ENCODE data around the gene CHURC1. TPM values are rescaled to one million over a fixed set of nuclear protein-coding genes. Genes with fewer than 3 reads are reported as not detected.

Gene CHURC1
- total RNA-seq, 1 experiment from 2014 or later, result 61.9 TPM

GRCh38 chr14:64940336-64940910 lies 26.2 kb downstream of the CHURC1 start:
- Histone ChIP-seq H3K36me3 (ENCODE audit: insufficient read depth, low read length, poor library complexity, severe bottlenecking) (no peaks in the 10 kb centered on the region), H3K4me1 (ENCODE audit: insufficient read depth, low read length, poor library complexity, severe bottlenecking) (peaks cover 11% of the 10 kb centered on the region), H3K9me3 (ENCODE audit: low read depth, low read length, poor library complexity, severe bottlenecking) (no peaks in the 10 kb centered on the region), H3K27me3 (replicated peaks; ENCODE audit: insufficient read depth, low read depth, low read length, poor library complexity) (no peaks in the 10 kb centered on the region), H3K4me3 (ENCODE audit: low read depth, low read length, poor library complexity, severe bottlenecking) (no peak overlapping the region), H3K27ac (ENCODE audit: low read depth, low read length, poor library complexity, severe bottlenecking) (no peak overlapping the region)
- POLR2A ChIA-PET (ENCODE audit: low non-redundant PET), result no interaction called here
- intact Hi-C loops (cut with micrococcal nuclease; ENCODE audit: unreplicated experiment), result no loop called here
- BruUV-seq (replicated peaks), result no TSS peak
- no peak for TF ChIP-seq EZH2 (IDR thresholded peaks at IDR 0.05; ENCODE audit: borderline replicate concordance, low read depth, low read length, poor library complexity, severe bottlenecking)
- no peak for TF ChIP-seq CTCF (conservative IDR thresholded peaks at IDR 0.05; ENCODE audit: low read depth, low read length)
- DNase-seq (ENCODE audit: low spot score), result peak; percentile 26
- CTCF ChIA-PET, result no interaction called here

- CTCF ChIA-PET, result no interaction called here
- POLR2A ChIA-PET (ENCODE audit: low non-redundant PET), result no interaction called here
These were observed 28.4 kb downstream of the CHURC1 start, which contains the start of gene GPX2 for GRCh38 chr14:64942531-64943111. Gene GPX2 (minus strand): TSS chr14:64942745. CDS start chr14:64942726, 19 bp downstream.

GRCh38 chr14:64943556-64943955 lies 29.3 kb downstream of the CHURC1 start:
- no peaks in the 10 kb centered on the region for H3K27me3 ChIP-seq (replicated peaks; ENCODE audit: insufficient read depth, low read depth, low read length, poor library complexity)
- no peak overlapping the region for H3K4me3 ChIP-seq (ENCODE audit: low read depth, low read length, poor library complexity, severe bottlenecking)
- ChIA-PET POLR2A (ENCODE audit: low non-redundant PET) (no interaction called here), CTCF (no interaction called here)
- no TSS peak for BruUV-seq (replicated peaks)
- H3K27ac ChIP-seq (ENCODE audit: low read depth, low read length, poor library complexity, severe bottlenecking), result no peak overlapping the region
- peaks cover 3% of the 10 kb centered on the region for H3K36me3 ChIP-seq (ENCODE audit: insufficient read depth, low read length, poor library complexity, severe bottlenecking)
- H3K9me3 ChIP-seq (ENCODE audit: low read depth, low read length, poor library complexity, severe bottlenecking), result no peaks in the 10 kb centered on the region
- TF ChIP-seq EZH2 (IDR thresholded peaks at IDR 0.05; ENCODE audit: borderline replicate concordance, low read depth, low read length, poor library complexity, severe bottlenecking), result no peak
- no peak for TF ChIP-seq CTCF (conservative IDR thresholded peaks at IDR 0.05; ENCODE audit: low read depth, low read length)
- intact Hi-C loops (cut with micrococcal nuclease; ENCODE audit: unreplicated experiment), result no loop called here
- peaks cover 8% of the 10 kb centered on the region for H3K4me1 ChIP-seq (ENCODE audit: insufficient read depth, low read length, poor library complexity, severe bottlenecking)
- DNase-seq (ENCODE audit: low spot score), result no peak

More at GRCh38 chr14:64942531-64943111, 28.4 kb downstream of the CHURC1 start, which contains the start of gene GPX2:
- Histone ChIP-seq H3K27me3 (replicated peaks; ENCODE audit: insufficient read depth, low read depth, low read length, poor library complexity) (no peaks in the 10 kb centered on the region), H3K36me3 (ENCODE audit: insufficient read depth, low read length, poor library complexity, severe bottlenecking) (peaks cover 3% of the 10 kb centered on the region), H3K9me3 (ENCODE audit: low read depth, low read length, poor library complexity, severe bottlenecking) (no peaks in the 10 kb centered on the region), H3K27ac (ENCODE audit: low read depth, low read length, poor library complexity, severe bottlenecking) (no peak within 1 kb of the TSS), H3K4me3 (ENCODE audit: low read depth, low read length, poor library complexity, severe bottlenecking) (no peak within 1 kb of the TSS), H3K4me1 (ENCODE audit: insufficient read depth, low read length, poor library complexity, severe bottlenecking) (peaks cover 8% of the 10 kb centered on the region)
- intact Hi-C loops (cut with micrococcal nuclease; ENCODE audit: unreplicated experiment), result no loop called here
- TF ChIP-seq CTCF (conservative IDR thresholded peaks at IDR 0.05; ENCODE audit: low read depth, low read length) (no peak), EZH2 (IDR thresholded peaks at IDR 0.05; ENCODE audit: borderline replicate concordance, low read depth, low read length, poor library complexity, severe bottlenecking) (no peak)
- no peak for DNase-seq (ENCODE audit: low spot score)
- no TSS peak for BruUV-seq (replicated peaks)

Data from A673 (cell line).